Trophoblast cell (in vitro differentiated cells and primary cell): ENCODE measurements around the gene IFI27L2.
"Not testable (repeated sequence)": the region's sequence is repeated elsewhere in the genome, so short reads cannot be mapped to it uniquely, and the experiment has no call there.

Experiments used
- DNase-seq, 2 donors: peaks; one replicate each; pipeline ENCODE4 v3.0.0-alpha.2; 2016
- H2AFZ ChIP-seq: 2 replicates; pipeline ENCODE4 v1.6.1; 2013; ENCODE audit warnings: low read length, moderate library complexity, mild to moderate bottlenecking; ENCODE audit not compliant: insufficient read depth, poor library complexity
- H2AK5ac ChIP-seq: 2 replicates; pipeline ENCODE4 v1.6.1; 2013; ENCODE audit warnings: mild to moderate bottlenecking, low read length
- H2BK120ac ChIP-seq: 2 replicates; pipeline ENCODE4 v1.6.1; 2013; ENCODE audit warnings: low read length, mild to moderate bottlenecking, moderate library complexity; ENCODE audit not compliant: insufficient read depth, poor library complexity
- H2BK12ac ChIP-seq: 2 replicates; pipeline ENCODE4 v1.6.1; 2013; ENCODE audit warnings: mild to moderate bottlenecking, low read length, moderate library complexity
- H2BK5ac ChIP-seq: 2 replicates; pipeline ENCODE4 v1.6.1; 2013; ENCODE audit warnings: low read length, low read depth, moderate library complexity, mild to moderate bottlenecking; ENCODE audit not compliant: poor library complexity
- H3K14ac ChIP-seq: 2 replicates; pipeline ENCODE4 v1.6.1; 2013; ENCODE audit warnings: mild to moderate bottlenecking, low read length
- H3K18ac ChIP-seq: 2 replicates; pipeline ENCODE4 v1.6.1; 2013; ENCODE audit warnings: mild to moderate bottlenecking, low read length
- H3K23ac ChIP-seq: 2 replicates; pipeline ENCODE4 v1.6.1; 2013; ENCODE audit warnings: low read length
- H3K27ac ChIP-seq: 2 replicates; pipeline ENCODE4 v1.5.1; 2013; ENCODE audit warnings: low read depth, mild to moderate bottlenecking, inconsistent platforms, low read length, moderate library complexity
- H3K27me3 ChIP-seq: 2 replicates; pipeline ENCODE4 v1.6.1; 2013; ENCODE audit warnings: inconsistent platforms, mild to moderate bottlenecking, low read length, moderate library complexity; ENCODE audit not compliant: insufficient read depth
- H3K36me3 ChIP-seq, 2 experiments: 1 replicate in 1 of 2; 2 replicates in 1 of 2; pipeline ENCODE4 v1.6.1; 2013; ENCODE audit warnings: low read length in 2 of 2, mild to moderate bottlenecking in 2 of 2, moderate library complexity in 1 of 2; ENCODE audit not compliant: insufficient read depth in 2 of 2, control insufficient read depth in 1 of 2
- H3K4ac ChIP-seq: 2 replicates; pipeline ENCODE4 v1.6.1; 2013; ENCODE audit warnings: low read depth, mild to moderate bottlenecking, low read length, moderate library complexity
- H3K4me1 ChIP-seq, 2 experiments: 1 replicate in 1 of 2; 2 replicates in 1 of 2; pipeline ENCODE4 v1.6.1; 2013; ENCODE audit warnings: low read length in 2 of 2, mild to moderate bottlenecking in 2 of 2, moderate library complexity in 1 of 2; ENCODE audit not compliant: insufficient read depth in 2 of 2, control insufficient read depth in 1 of 2
- H3K4me2 ChIP-seq: 2 replicates; pipeline ENCODE4 v1.6.1; 2013; ENCODE audit warnings: inconsistent platforms, mild to moderate bottlenecking, low read length, moderate library complexity
- H3K4me3 ChIP-seq: 2 replicates; pipeline ENCODE4 v1.5.1; 2013; ENCODE audit warnings: mild to moderate bottlenecking, low read depth, low read length, inconsistent platforms
- H3K79me1 ChIP-seq: one replicate; pipeline ENCODE4 v1.6.1; 2013; ENCODE audit warnings: low read length
- H3K79me2 ChIP-seq: 2 replicates; pipeline ENCODE4 v1.6.1; 2013; ENCODE audit warnings: low read length, mild to moderate bottlenecking; ENCODE audit not compliant: control insufficient read depth, insufficient read depth, poor library complexity
- H3K9ac ChIP-seq: 2 replicates; pipeline ENCODE4 v1.6.1; 2013; ENCODE audit warnings: mild to moderate bottlenecking, low read length
- H3K9me3 ChIP-seq: 2 replicates; pipeline ENCODE4 v1.6.1; 2013; ENCODE audit warnings: low read depth, mild to moderate bottlenecking, control low read depth, inconsistent platforms, low read length; ENCODE audit not compliant: insufficient read depth
- H4K12ac ChIP-seq: 2 replicates; pipeline ENCODE4 v1.6.1; 2013; ENCODE audit warnings: low read depth, mild to moderate bottlenecking, low read length, moderate library complexity
- H4K8ac ChIP-seq: 2 replicates; pipeline ENCODE4 v1.6.1; 2013; ENCODE audit warnings: low read depth, mild to moderate bottlenecking, low read length, moderate library complexity
- H4K91ac ChIP-seq: one replicate; pipeline ENCODE4 v1.6.1; 2013; ENCODE audit warnings: low read depth, mild to moderate bottlenecking, low read length, moderate library complexity
- whole genome bisulfite sequencing: extraction: QIAGEN DNeasy Blood & Tissue Kit; methylation state at CpG from one replicate; pipeline ENCODE4 v1.1.7; 2013; ENCODE audit warnings: missing lambda C conversion rate; ENCODE audit not compliant: insufficient read length, insufficient coverage; ENCODE audit errors: extremely low coverage; 5-methylcytosine and 5-hydroxymethylcytosine counted together

Gene IFI27L2

DNA sequence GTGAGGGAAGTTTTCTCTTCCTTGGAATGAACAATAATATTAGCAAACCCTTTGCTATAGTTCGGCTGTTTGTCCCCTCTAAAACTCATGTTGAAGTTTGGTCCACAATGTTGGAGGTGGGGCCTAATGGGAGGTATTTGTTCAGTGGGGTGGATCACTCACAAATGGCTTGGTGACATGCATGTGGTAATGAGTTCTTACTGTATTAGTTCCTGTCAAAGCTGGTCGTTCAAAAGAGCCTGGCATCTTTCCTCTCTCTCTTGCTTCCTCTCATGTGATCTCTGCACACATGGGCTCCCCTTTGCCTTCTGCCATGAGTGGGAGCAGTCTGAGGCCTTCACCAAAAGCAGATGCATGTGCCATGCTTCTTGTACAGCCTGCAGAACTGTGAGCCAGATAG is 31.7 kb upstream of the IFI27L2 start:
- H3K27me3 ChIP-seq: no peaks in the 10 kb centered on the region
- no peaks in the 10 kb centered on the region for H3K79me2 ChIP-seq
- no peaks in the 10 kb centered on the region for H3K4me1 ChIP-seq
- H4K12ac ChIP-seq: no peak overlapping the region
- peaks cover 3% of the 10 kb centered on the region for H3K9me3 ChIP-seq
- H3K27ac ChIP-seq: no peak overlapping the region
- DNase-seq: no peak
- no peak overlapping the region for H3K9ac ChIP-seq
- no peak overlapping the region for H3K14ac ChIP-seq
- no peak overlapping the region for H2BK5ac ChIP-seq
- H3K36me3 ChIP-seq: no peaks in the 10 kb centered on the region
- H4K91ac ChIP-seq: no peak overlapping the region
- no peak overlapping the region for H3K18ac ChIP-seq
- no peak overlapping the region for H4K8ac ChIP-seq
- no peak overlapping the region for H3K4me2 ChIP-seq
- no CpG with 5 or more reads among the region's 2 CpGs for WGBS
- H2BK120ac ChIP-seq: no peak overlapping the region
- no peaks in the 10 kb centered on the region for H3K79me1 ChIP-seq
- no peak overlapping the region for H3K23ac ChIP-seq
- no peak overlapping the region for H2BK12ac ChIP-seq
- H3K4me3 ChIP-seq: no peak overlapping the region
- H2AFZ ChIP-seq: no peak overlapping the region
- H3K4ac ChIP-seq: no peak overlapping the region
- no peak overlapping the region for H2AK5ac ChIP-seq

DNA sequence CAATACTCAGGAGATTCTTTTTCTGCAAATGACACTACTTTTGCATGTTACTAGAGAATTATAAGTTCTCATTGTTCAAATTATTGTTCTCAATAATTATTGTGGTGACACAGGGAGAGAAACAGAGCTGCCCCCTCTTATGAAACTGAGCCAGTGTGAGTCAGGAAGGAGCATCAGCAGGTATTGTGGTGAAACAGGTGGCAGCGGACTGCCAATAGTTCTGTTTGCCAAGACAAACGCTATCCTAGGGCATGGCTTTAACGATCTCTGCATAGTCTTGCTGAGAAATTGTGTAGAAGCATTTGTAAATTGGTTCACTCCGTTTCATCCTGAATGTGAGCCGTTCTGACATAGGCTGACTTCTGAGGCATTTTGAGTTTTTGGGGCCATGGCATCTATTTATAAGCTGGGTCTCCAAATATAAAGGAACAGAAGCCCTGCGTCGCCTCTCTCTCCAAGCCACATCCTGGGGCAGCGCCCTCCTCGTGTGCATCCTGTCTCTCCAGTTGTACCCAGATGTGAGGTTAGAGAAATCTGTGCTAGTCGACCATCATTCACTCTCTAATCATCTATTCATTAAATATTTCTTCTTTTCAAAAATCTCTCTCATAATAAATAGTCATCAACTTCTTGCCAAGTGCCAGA is 29.0 kb upstream of the IFI27L2 start:
- DNase-seq: no peak
- H3K9me3 ChIP-seq: peaks cover 5% of the 10 kb centered on the region
- no peak overlapping the region for H2BK5ac ChIP-seq
- H3K36me3 ChIP-seq: no peaks in the 10 kb centered on the region
- no peaks in the 10 kb centered on the region for H3K27me3 ChIP-seq
- H2BK120ac ChIP-seq: no peak overlapping the region
- H3K18ac ChIP-seq: no peak overlapping the region
- no peak overlapping the region for H3K9ac ChIP-seq
- H3K4me3 ChIP-seq: no peak overlapping the region
- no peaks in the 10 kb centered on the region for H3K79me2 ChIP-seq
- H4K8ac ChIP-seq: no peak overlapping the region
- H3K4me1 ChIP-seq: no peaks in the 10 kb centered on the region
- no peak overlapping the region for H4K91ac ChIP-seq
- H3K4me2 ChIP-seq: no peak overlapping the region
- no peak overlapping the region for H2BK12ac ChIP-seq
- no peak overlapping the region for H3K27ac ChIP-seq
- no peaks in the 10 kb centered on the region for H3K79me1 ChIP-seq
- H4K12ac ChIP-seq: no peak overlapping the region
- no CpG with 5 or more reads among the region's 10 CpGs for WGBS
- no peak overlapping the region for H3K23ac ChIP-seq
- H3K14ac ChIP-seq: no peak overlapping the region
- no peak overlapping the region for H2AK5ac ChIP-seq
- H3K4ac ChIP-seq: no peak overlapping the region
- no peak overlapping the region for H2AFZ ChIP-seq

DNA sequence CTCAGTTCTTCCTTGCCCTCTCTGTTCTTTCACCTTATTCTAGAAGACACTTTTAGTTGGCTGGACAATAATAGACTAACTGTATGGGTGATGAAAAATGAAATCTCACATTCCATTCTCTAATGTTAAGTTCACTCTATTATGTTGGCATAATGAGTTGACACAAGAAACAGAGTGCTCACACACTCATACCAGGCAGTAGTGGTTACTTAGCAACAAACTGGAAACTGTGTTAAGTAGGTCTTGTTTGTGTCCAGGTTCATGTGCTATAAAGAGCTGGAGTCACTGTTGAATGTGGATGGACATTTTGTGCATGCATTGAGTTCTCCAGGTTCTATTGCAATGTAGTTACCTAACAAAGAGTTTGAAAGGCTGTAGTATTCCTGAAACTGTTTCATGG is 27.8 kb upstream of the IFI27L2 start:
- Histone ChIP-seq H3K79me2 (no peaks in the 10 kb centered on the region), H2BK120ac (no peak overlapping the region), H2BK5ac (no peak overlapping the region), H3K18ac (no peak overlapping the region), H4K91ac (no peak overlapping the region), H3K4me1 (no peaks in the 10 kb centered on the region), H3K9me3 (peaks cover 5% of the 10 kb centered on the region), H2AFZ (no peak overlapping the region), H3K4me2 (no peak overlapping the region), H4K12ac (no peak overlapping the region), H3K27me3 (no peaks in the 10 kb centered on the region), H4K8ac (no peak overlapping the region), H3K4me3 (no peak overlapping the region), H3K4ac (no peak overlapping the region), H3K27ac (no peak overlapping the region), H2AK5ac (no peak overlapping the region), H3K9ac (no peak overlapping the region), H3K23ac (no peak overlapping the region), H3K36me3 (no peaks in the 10 kb centered on the region), H3K79me1 (no peaks in the 10 kb centered on the region), H3K14ac (no peak overlapping the region), H2BK12ac (no peak overlapping the region)
- DNase-seq: no peak

DNA sequence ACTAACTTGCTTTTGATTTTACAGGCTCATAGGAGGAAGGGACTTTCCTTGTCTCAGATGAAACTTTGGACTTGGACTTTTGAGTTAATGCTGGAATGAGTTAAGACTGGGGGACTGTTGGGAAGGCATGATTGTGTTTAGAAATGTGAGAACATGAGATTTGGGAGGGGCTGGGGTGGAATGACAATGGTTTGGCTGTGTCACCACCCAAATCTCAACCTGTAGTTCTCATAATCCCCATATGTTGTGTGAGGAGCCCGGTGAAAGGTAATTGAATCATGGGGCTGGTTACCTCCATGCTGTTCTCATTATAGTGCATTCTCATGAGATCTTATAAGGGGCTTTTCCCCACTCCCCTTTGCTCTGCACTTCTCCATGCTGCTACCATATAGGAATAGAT is 26.7 kb upstream of the IFI27L2 start:
- not testable (repeated sequence) for H3K27ac ChIP-seq, H2BK5ac ChIP-seq, H3K18ac ChIP-seq, H2BK12ac ChIP-seq, H4K8ac ChIP-seq, H3K9ac ChIP-seq, H3K4me1 ChIP-seq, H3K4me2 ChIP-seq, H3K79me1 ChIP-seq, DNase-seq, H3K23ac ChIP-seq, H2AK5ac ChIP-seq, H3K27me3 ChIP-seq, H3K9me3 ChIP-seq, H4K12ac ChIP-seq, H3K14ac ChIP-seq, H3K79me2 ChIP-seq, H3K4ac ChIP-seq, H2AFZ ChIP-seq, H4K91ac ChIP-seq, H2BK120ac ChIP-seq, H3K4me3 ChIP-seq, H3K36me3 ChIP-seq
- no CpG with 5 or more reads among the region's 1 CpG for WGBS
